Vagina (tissue), 2 donors: ENCODE measurements around the gene SNX21. TPM values are rescaled to one million over a fixed set of nuclear protein-coding genes. Genes with fewer than 3 reads are reported as not detected.
A peak's percentile ranks its signal among the peaks of the same experiment; 100 is the strongest.

Experiments used
- DNase-seq, 2 donors: peaks; one replicate each; pipeline ENCODE4 v3.0.0-alpha.2; 2017; ENCODE audit errors: extremely low spot score in 2 of 2
- H3K27ac ChIP-seq: fragments of 200-600 bp; sonication (generic); one replicate; pipeline ENCODE4 v1.5.1; 2019
- H3K27me3 ChIP-seq: fragments of 200-600 bp; sonication (generic); one replicate; pipeline ENCODE4 v1.5.1; 2019
- H3K36me3 ChIP-seq, 2 donors: fragments of 200-600 bp; sonication (generic); one replicate each; pipeline ENCODE4 v1.5.1; 2017 to 2019
- H3K4me1 ChIP-seq: fragments of 200-600 bp; sonication (generic); one replicate; pipeline ENCODE4 v1.5.1; 2019
- H3K4me3 ChIP-seq, 2 donors: fragments of 200-600 bp; sonication (generic); 1 replicate in 1 of 2; 2 replicates in 1 of 2; pipeline ENCODE4 v1.5.1; 2016 to 2019
- H3K9me3 ChIP-seq: fragments of 200-600 bp; sonication (generic); one replicate; pipeline ENCODE4 v1.5.1; 2019
- CTCF ChIP-seq, 3 experiments: fragments of 450-650 bp in 2 of 3; fragments of 200-600 bp in 1 of 3; sonication (generic) in 1 of 3; IDR thresholded peaks; one replicate each; pipeline ENCODE4 v1.5.1; 2017 to 2019; ENCODE audit warnings: antibody characterized with exemption in 3 of 3, mild to moderate bottlenecking in 2 of 3, moderate library complexity in 2 of 3
- POLR2A ChIP-seq, 2 donors: fragments of 450-650 bp; IDR thresholded peaks; one replicate each; pipeline ENCODE4 v1.6.1; 2017; ENCODE audit warnings: antibody characterized with exemption in 2 of 2, mild to moderate bottlenecking in 2 of 2, moderate library complexity in 2 of 2
- POLR2AphosphoS5 ChIP-seq, 2 donors: sonication (generic); formaldehyde crosslinking; IDR thresholded peaks; one replicate each; pipeline ENCODE4 v1.9.0; 2017; ENCODE audit warnings: antibody characterized with exemption in 2 of 2, mild to moderate bottlenecking in 2 of 2, low read depth in 1 of 2; ENCODE audit not compliant: insufficient read depth in 1 of 2
- intact Hi-C: fragments of 100-400 bp; cut with DNase I; formaldehyde crosslinking; loops from one replicate; pipeline ENCODE4 v1.15.1; 2023
- total RNA-seq: library from RNA; depleted of rRNA; stranded (reverse); fragments of >200 nt; gene quantifications from one replicate; pipeline ENCODE4 v1.2.3, GENCODE V29; 2016

The SNX21 gene
- total RNA-seq, 1 donor from 2014 or later, result 145 TPM

- no peak for DNase-seq
- Histone ChIP-seq H3K27ac (peak overlapping the region; percentile 62), H3K9me3 (no peaks in the 10 kb centered on the region), H3K4me3 (no peak overlapping the region), H3K27me3 (no peaks in the 10 kb centered on the region), H3K4me1 (peaks cover 15% of the 10 kb centered on the region), H3K36me3 (no peaks in the 10 kb centered on the region)
- TF ChIP-seq CTCF (IDR thresholded peaks at IDR 0.05), result no peak
- TF ChIP-seq POLR2A (IDR thresholded peaks at IDR 0.05), result no peak
- TF ChIP-seq POLR2AphosphoS5 (IDR thresholded peaks at IDR 0.05; ENCODE audit: insufficient read depth in 1 of 2, low read depth in 1 of 2), result no peak
- intact Hi-C loops, result loop anchor here (10.0 kb wide), 2 partner anchors 67 to 147 kb away; partner anchors contain the start of genes SPATA25 and ZSWIM1
Observed at GRCh38 chr20:45818239-45818638, 15.4 kb upstream of the SNX21 start.

GRCh38 chr20:45819466-45819865 is 14.1 kb upstream of the SNX21 start:
- peaks cover 28% of the 10 kb centered on the region for H3K4me1 ChIP-seq
- no peak overlapping the region for H3K27ac ChIP-seq
- H3K4me3 ChIP-seq, result no peak overlapping the region
- no peaks in the 10 kb centered on the region for H3K9me3 ChIP-seq
- no peak for DNase-seq
- intact Hi-C loops, result loop anchor here (10.0 kb wide), 2 partner anchors 65 to 145 kb away; partner anchors contain the start of genes SPATA25 and ZSWIM1
- no peak for TF ChIP-seq POLR2AphosphoS5 (IDR thresholded peaks at IDR 0.05; ENCODE audit: insufficient read depth in 1 of 2, low read depth in 1 of 2)
- no peak for TF ChIP-seq CTCF (IDR thresholded peaks at IDR 0.05)
- no peak for TF ChIP-seq POLR2A (IDR thresholded peaks at IDR 0.05)
- no peaks in the 10 kb centered on the region for H3K27me3 ChIP-seq
- H3K36me3 ChIP-seq, result no peaks in the 10 kb centered on the region

- Histone ChIP-seq H3K4me1 (peaks cover 38% of the 10 kb centered on the region), H3K27ac (no peak overlapping the region), H3K36me3 (no peaks in the 10 kb centered on the region), H3K9me3 (no peaks in the 10 kb centered on the region), H3K27me3 (no peaks in the 10 kb centered on the region), H3K4me3 (no peak overlapping the region)
- no peak for TF ChIP-seq POLR2A (IDR thresholded peaks at IDR 0.05)
- TF ChIP-seq POLR2AphosphoS5 (IDR thresholded peaks at IDR 0.05; ENCODE audit: insufficient read depth in 1 of 2, low read depth in 1 of 2), result no peak
- no peak for TF ChIP-seq CTCF (IDR thresholded peaks at IDR 0.05)
- DNase-seq, result no peak
- intact Hi-C loops, result no loop called here
Observed at GRCh38 chr20:45821947-45822346, 11.7 kb upstream of the SNX21 start.

GRCh38 chr20:45822857-45823256 is 10.7 kb upstream of the SNX21 start:
- Histone ChIP-seq H3K4me1 (peaks cover 40% of the 10 kb centered on the region), H3K36me3 (no peaks in the 10 kb centered on the region), H3K27ac (peak overlapping the region; percentile 36), H3K4me3 (peak overlapping the region; percentile 20 to 25), H3K9me3 (no peaks in the 10 kb centered on the region), H3K27me3 (no peaks in the 10 kb centered on the region)
- DNase-seq, result no peak
- TF ChIP-seq POLR2A (IDR thresholded peaks at IDR 0.05), result no peak
- intact Hi-C loops, result no loop called here

- intact Hi-C loops, result no loop called here
- Histone ChIP-seq H3K4me3 (peak overlapping the region; percentile 10 to 26), H3K27me3 (no peaks in the 10 kb centered on the region), H3K9me3 (no peaks in the 10 kb centered on the region), H3K27ac (peak overlapping the region; percentile 54), H3K36me3 (no peaks in the 10 kb centered on the region), H3K4me1 (peaks cover 47% of the 10 kb centered on the region)
- TF ChIP-seq CTCF (IDR thresholded peaks at IDR 0.05) (peak in 1 of 3 experiments; percentile 5), POLR2AphosphoS5 (IDR thresholded peaks at IDR 0.05; ENCODE audit: insufficient read depth in 1 of 2, low read depth in 1 of 2) (no peak), POLR2A (IDR thresholded peaks at IDR 0.05) (no peak)
- DNase-seq, result no peak
Observed at GRCh38 chr20:45823949-45824835, 9.4 kb upstream of the SNX21 start.
